Uterus (tissue), 4 donors: Measurements from ENCODE around the gene MIEF1. TPM values are rescaled to one million over a fixed set of nuclear protein-coding genes. Genes with fewer than 3 reads are reported as not detected.

Experiments
- DNase-seq, 2 donors: peaks; one replicate each; pipeline ENCODE4 v3.0.0-alpha.2; 2019 to 2020
- H3K27ac ChIP-seq, 2 donors: fragments of 200-600 bp; sonication (generic); 1 replicate in 1 of 2; 2 replicates in 1 of 2; pipeline ENCODE4 v1.5.1; 2016 to 2018
- H3K27me3 ChIP-seq, 2 donors: fragments of 200-600 bp; sonication (generic); one replicate each; pipeline ENCODE4 v1.5.1; 2018 to 2019; ENCODE audit warnings: control low read depth in 1 of 2
- H3K36me3 ChIP-seq, 2 donors: fragments of 200-600 bp; sonication (generic); one replicate each; pipeline ENCODE4 v1.5.1; 2019; ENCODE audit warnings: control low read depth in 1 of 2
- H3K4me1 ChIP-seq, 2 donors: fragments of 200-600 bp; sonication (generic); one replicate each; pipeline ENCODE4 v1.5.1; 2018 to 2019; ENCODE audit warnings: control low read depth in 1 of 2
- H3K4me3 ChIP-seq, 2 donors: fragments of 200-600 bp; sonication (generic); 1 replicate in 1 of 2; 2 replicates in 1 of 2; pipeline ENCODE4 v1.5.1; 2018 to 2019; ENCODE audit warnings: mild to moderate bottlenecking in 1 of 2
- H3K9me3 ChIP-seq, 2 donors: fragments of 200-600 bp; sonication (generic); one replicate each; pipeline ENCODE4 v1.5.1; 2019; ENCODE audit warnings: control low read depth in 1 of 2
- POLR2A ChIP-seq, 2 donors: fragments of 450-650 bp; IDR thresholded peaks; one replicate each; pipeline ENCODE4 v1.6.1; 2016; ENCODE audit warnings: antibody characterized with exemption in 2 of 2, mild to moderate bottlenecking in 1 of 2, moderate library complexity in 1 of 2
- intact Hi-C: fragments of 100-400 bp; cut with DNase I; formaldehyde crosslinking; loops from one replicate; pipeline ENCODE4 v1.15.1; 2023; ENCODE audit warnings: low total_unique reads
- total RNA-seq, 4 donors: library from RNA; depleted of rRNA in 3 of 4; stranded (reverse); fragments of >200 nt in 3 of 4; gene quantifications; one replicate each; pipeline versions ENCODE4 v1.1.0 to v1.2.4, GENCODE V29; 2014 to 2023
- TF ChIP-seq, protein P1 (sequence below), 4 experiments: fragments of 200-600 bp in 2 of 4; fragments of 450-650 bp in 2 of 4; sonication (generic) in 2 of 4; IDR thresholded peaks; one replicate each; pipeline ENCODE4 v1.5.1; 2016 to 2019; ENCODE audit warnings: antibody characterized with exemption in 4 of 4, mild to moderate bottlenecking in 2 of 4, moderate library complexity in 1 of 4
- donor health status: DM: yes; HTN: yes; CAD: no.

Gene MIEF1
- total RNA-seq, 4 donors from 2014 or later: 6.9 to 23.3 (median 20.6) TPM

DNA sequence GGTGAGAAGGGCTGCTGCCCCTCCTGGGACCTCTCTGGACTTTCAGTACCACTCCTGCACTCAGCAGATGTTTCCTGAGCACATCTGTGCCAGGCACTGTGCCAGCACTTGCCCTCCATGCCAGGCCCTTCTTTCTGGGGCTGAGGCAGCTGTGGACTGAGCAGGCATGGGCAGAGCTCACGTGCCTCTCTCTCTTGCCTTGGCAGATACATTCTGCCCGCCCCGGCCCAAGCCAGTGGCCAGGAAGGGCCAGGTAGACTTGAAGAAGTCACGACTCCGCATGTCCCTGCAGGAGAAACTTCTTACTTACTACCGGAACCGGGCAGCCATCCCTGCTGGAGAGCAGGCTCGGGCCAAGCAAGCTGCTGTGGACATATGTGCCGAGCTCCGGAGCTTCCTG, 9.9 kb downstream of the MIEF1 start:
- intact Hi-C loops: loop anchor here (10.0 kb wide), 1 partner anchor 337 kb away; no protein-coding TSS in a partner anchor
- Histone ChIP-seq H3K4me1 (no peaks in the 10 kb centered on the region), H3K36me3 (no peaks in the 10 kb centered on the region), H3K27ac (no peak overlapping the region), H3K4me3 (no peak overlapping the region), H3K27me3 (no peaks in the 10 kb centered on the region), H3K9me3 (no peaks in the 10 kb centered on the region)
- DNase-seq: no peak
- no peak for TF ChIP-seq POLR2A (IDR thresholded peaks at IDR 0.05)
- TF ChIP-seq, protein P1, sequence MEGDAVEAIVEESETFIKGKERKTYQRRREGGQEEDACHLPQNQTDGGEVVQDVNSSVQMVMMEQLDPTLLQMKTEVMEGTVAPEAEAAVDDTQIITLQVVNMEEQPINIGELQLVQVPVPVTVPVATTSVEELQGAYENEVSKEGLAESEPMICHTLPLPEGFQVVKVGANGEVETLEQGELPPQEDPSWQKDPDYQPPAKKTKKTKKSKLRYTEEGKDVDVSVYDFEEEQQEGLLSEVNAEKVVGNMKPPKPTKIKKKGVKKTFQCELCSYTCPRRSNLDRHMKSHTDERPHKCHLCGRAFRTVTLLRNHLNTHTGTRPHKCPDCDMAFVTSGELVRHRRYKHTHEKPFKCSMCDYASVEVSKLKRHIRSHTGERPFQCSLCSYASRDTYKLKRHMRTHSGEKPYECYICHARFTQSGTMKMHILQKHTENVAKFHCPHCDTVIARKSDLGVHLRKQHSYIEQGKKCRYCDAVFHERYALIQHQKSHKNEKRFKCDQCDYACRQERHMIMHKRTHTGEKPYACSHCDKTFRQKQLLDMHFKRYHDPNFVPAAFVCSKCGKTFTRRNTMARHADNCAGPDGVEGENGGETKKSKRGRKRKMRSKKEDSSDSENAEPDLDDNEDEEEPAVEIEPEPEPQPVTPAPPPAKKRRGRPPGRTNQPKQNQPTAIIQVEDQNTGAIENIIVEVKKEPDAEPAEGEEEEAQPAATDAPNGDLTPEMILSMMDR (IDR thresholded peaks at IDR 0.05): no peak

DNA sequence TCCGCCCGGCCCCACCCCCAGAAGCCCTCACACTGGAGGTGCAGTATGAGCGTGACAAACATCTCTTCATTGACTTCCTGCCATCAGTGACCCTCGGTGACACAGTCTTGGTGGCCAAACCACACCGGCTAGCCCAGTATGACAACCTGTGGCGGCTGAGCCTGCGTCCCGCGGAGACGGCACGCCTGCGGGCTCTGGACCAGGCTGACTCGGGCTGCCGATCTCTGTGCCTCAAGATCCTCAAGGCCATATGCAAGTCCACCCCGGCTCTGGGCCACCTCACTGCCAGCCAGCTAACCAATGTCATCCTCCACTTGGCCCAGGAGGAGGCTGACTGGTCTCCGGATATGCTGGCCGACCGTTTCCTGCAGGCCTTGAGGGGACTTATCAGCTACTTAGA, 11.7 kb downstream of the MIEF1 start:
- Histone ChIP-seq H3K4me1 (peaks cover 2% of the 10 kb centered on the region in 2 donors), H3K9me3 (no peaks in the 10 kb centered on the region), H3K36me3 (no peaks in the 10 kb centered on the region), H3K27me3 (no peaks in the 10 kb centered on the region), H3K27ac (no peak overlapping the region), H3K4me3 (no peak overlapping the region)
- intact Hi-C loops: loop anchor here (10.0 kb wide), 1 partner anchor 339 kb away; no protein-coding TSS in a partner anchor
- TF ChIP-seq, protein P1 (IDR thresholded peaks at IDR 0.05): no peak
- no peak for TF ChIP-seq POLR2A (IDR thresholded peaks at IDR 0.05)
- no peak for DNase-seq

DNA sequence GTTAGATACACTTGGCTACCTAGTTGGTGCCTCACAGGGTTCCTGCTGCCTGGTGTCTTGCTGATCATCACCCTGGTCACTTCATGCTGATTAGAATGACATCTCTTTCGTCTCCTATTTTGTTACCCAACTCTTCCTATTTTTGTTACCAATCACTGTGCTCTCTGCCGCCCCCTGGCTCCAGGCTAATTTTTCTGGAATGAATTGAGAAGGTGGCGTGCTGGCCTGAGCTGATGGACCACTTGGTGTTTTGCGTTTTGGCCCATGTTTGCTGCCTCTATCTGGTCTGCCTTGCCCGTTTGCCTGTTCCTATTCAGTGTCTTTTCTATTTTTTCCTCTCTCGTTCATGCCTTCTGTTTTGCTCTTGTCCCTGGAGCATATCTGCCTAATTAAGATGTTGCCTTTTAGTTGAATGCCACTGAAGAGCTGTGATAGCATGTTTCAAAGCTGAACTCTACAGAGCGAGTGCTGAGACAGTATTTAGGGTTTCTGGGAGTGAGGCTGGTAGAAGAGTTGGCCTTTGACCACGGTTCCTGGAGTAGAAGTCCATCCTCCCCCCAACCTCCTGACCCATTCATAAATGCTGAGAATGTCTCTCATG, 12.4 kb downstream of the MIEF1 start:
- Histone ChIP-seq H3K4me3 (no peak overlapping the region), H3K27ac (no peak overlapping the region), H3K36me3 (no peaks in the 10 kb centered on the region), H3K27me3 (no peaks in the 10 kb centered on the region), H3K9me3 (no peaks in the 10 kb centered on the region), H3K4me1 (peaks cover 5 to 9% of the 10 kb centered on the region in 2 donors)
- peak; percentile 49 to 50 for DNase-seq
- no peak for TF ChIP-seq POLR2A (IDR thresholded peaks at IDR 0.05)
- TF ChIP-seq, protein P1 (IDR thresholded peaks at IDR 0.05): peak; percentile 50 to 65 (median 54)
- intact Hi-C loops: loop anchor here (10.0 kb wide), 1 partner anchor 340 kb away; no protein-coding TSS in a partner anchor

DNA sequence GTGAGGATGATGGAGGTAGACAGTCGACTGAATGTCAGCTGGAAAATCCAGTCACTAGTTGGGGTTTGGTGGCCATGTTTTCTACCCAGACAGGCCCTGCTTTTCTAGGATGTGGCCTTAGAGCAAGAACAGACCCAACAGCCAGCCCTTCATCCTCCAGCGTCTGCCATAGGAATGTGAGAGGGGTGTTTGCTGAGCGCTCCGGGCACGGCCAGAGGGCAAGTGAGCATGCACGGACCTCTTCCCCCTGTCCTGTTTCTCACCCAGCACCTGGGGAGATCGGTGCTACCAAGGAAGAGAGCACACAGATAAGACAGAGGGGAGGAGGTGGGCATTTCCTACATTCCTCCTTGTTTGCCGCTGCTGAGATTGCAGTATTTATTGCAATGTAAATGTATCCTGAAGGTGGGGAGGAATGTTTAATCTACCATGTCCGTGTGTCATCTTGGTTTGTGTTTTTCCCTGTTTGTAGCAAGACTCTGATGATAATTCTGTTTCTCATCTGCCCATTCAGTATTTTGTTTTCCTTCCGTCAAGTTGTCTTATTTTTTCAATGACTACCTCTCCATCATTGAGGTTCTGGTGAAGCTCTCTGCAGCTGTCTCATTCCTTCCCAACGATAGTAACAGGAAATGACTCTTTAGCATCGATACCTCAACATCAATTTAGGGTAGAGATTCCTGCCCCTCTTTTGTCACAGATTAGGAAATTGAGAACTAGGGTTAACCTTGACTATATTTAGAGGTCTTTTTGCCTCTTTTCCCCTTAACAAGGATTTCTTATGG, 13.4 kb downstream of the MIEF1 start:
- Histone ChIP-seq H3K4me1 (peaks cover 5 to 9% of the 10 kb centered on the region in 2 donors), H3K9me3 (no peaks in the 10 kb centered on the region), H3K27ac (no peak overlapping the region), H3K36me3 (no peaks in the 10 kb centered on the region), H3K4me3 (no peak overlapping the region), H3K27me3 (no peaks in the 10 kb centered on the region)
- intact Hi-C loops: loop anchor here (10.0 kb wide), 1 partner anchor 341 kb away; no protein-coding TSS in a partner anchor
- TF ChIP-seq, protein P1 (IDR thresholded peaks at IDR 0.05): no peak
- no peak for TF ChIP-seq POLR2A (IDR thresholded peaks at IDR 0.05)
- DNase-seq: no peak

DNA sequence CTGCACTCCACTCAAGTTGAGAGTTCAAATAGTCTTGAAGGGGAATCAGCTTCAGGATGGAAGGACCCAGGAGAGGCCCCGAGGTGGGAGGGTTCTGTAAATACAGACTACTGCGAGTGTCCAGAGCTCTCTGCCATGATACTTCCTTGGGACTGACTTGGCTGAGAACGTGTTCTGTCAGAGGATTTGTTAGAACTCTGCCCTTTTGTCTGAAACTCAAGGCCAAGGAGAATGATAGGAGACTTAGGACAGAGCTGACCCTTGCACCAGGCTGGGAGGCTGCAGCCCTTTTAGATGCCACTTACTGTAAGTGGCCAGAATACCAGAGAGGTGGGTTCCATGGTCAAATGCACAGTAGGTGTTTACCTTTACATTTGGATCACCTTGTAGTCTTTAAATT, 15.4 kb downstream of the MIEF1 start:
- intact Hi-C loops: loop anchor here (10.0 kb wide), 1 partner anchor 343 kb away; no protein-coding TSS in a partner anchor
- no peaks in the 10 kb centered on the region for H3K36me3 ChIP-seq
- no peak for DNase-seq

More for the DNA sequence above, 15.4 kb downstream of the MIEF1 start:
- Histone ChIP-seq H3K27me3 (no peaks in the 10 kb centered on the region), H3K27ac (no peak overlapping the region), H3K4me3 (no peak overlapping the region), H3K4me1 (peaks cover 5 to 19% of the 10 kb centered on the region in 2 donors), H3K9me3 (no peaks in the 10 kb centered on the region)
- TF ChIP-seq POLR2A (IDR thresholded peaks at IDR 0.05): no peak
- TF ChIP-seq, protein P1 (IDR thresholded peaks at IDR 0.05): no peak
